Rectal smooth muscle tissue (tissue), 1 donor: ENCODE results near the gene GALK2.
A peak's percentile ranks its signal among the peaks of the same experiment; 100 is the strongest.

Experiments
- H3K27ac ChIP-seq: one replicate; pipeline ENCODE4 v1.7.0; 2013; ENCODE audit warnings: low read depth, low read length, inconsistent platforms
- H3K27me3 ChIP-seq: one replicate; pipeline ENCODE4 v1.7.0; 2013; ENCODE audit warnings: low read length; ENCODE audit not compliant: control insufficient read depth, insufficient read depth
- H3K36me3 ChIP-seq: one replicate; pipeline ENCODE4 v1.7.0; 2013; ENCODE audit warnings: low read length; ENCODE audit not compliant: control insufficient read depth, insufficient read depth
- H3K4me1 ChIP-seq: one replicate; pipeline ENCODE4 v1.7.0; 2013; ENCODE audit warnings: low read length; ENCODE audit not compliant: control insufficient read depth, insufficient read depth
- H3K4me3 ChIP-seq: one replicate; pipeline ENCODE4 v1.7.0; 2013; ENCODE audit warnings: low read length
- H3K9ac ChIP-seq: one replicate; pipeline ENCODE4 v1.7.0; 2013; ENCODE audit warnings: low read length

GALK2 gene

DNA sequence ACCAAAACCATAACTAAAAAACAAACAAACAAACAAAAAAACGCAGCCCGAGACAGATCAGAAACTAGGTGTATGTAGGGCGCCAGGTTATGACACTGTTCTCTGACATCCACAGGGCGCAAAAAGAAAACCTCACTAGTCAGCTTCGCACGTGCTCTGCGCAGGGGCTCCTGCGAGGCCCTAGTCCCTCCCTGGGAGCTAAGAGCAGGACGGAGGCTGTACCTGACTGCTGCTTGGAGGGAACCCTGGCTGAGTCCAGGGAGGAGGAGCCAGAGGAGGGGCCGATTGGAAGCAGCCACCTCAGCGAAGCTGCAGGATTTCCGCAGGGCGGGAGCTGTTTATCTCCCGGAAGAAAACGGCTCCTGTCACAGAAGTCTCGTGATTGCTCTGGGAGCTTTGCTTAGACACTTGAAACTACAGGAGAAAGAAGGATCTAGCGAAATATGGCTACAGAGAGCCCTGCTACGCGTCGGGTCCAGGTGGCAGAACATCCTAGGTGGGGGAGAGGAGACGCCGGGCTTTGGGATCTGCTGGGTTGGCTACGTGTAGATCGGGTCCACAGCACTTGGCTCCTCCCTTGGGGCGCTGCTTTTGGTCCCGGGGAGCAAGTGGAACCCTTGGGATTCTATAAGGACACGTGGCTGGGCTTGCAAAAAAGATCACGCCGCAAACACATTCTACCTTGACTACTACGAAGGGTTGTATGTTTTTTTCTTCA lies at the start of gene GALK2:
Gene GALK2 (plus strand): TSS at position 368 of the 718 bp plus-strand sequence. CDS start 76 bp downstream, at position 444.
- Histone ChIP-seq H3K27ac (peak within 1 kb of the TSS; percentile 18), H3K4me1 (peaks cover 5% of the 10 kb centered on the region), H3K9ac (peak within 1 kb of the TSS; percentile 2), H3K4me3 (peak within 1 kb of the TSS; percentile 63), H3K36me3 (no peaks in the 10 kb centered on the region), H3K27me3 (no peaks in the 10 kb centered on the region)

DNA sequence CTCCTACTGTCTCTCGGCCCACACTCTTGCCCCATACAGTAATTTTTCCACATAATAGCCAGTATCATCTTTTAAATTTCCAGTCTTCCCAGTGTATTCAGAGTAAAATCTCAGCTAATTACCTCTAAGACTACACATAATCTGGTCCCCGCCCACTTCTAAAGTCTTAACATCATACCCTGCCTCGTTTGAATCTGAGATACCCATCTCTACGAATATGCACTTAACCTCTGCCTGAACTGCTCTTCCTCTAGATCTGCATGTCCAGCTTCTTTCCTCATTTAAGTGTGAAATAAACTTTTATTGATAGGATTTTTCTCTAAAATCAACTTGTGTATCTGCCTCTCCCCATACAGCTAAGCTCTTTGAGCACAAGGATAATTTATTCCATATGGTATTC lies 49.2 kb upstream of the GALK2 start:
- Histone ChIP-seq H3K4me3 (no peak overlapping the region), H3K36me3 (no peaks in the 10 kb centered on the region), H3K4me1 (no peaks in the 10 kb centered on the region), H3K27ac (no peak overlapping the region), H3K27me3 (no peaks in the 10 kb centered on the region), H3K9ac (no peak overlapping the region)

DNA sequence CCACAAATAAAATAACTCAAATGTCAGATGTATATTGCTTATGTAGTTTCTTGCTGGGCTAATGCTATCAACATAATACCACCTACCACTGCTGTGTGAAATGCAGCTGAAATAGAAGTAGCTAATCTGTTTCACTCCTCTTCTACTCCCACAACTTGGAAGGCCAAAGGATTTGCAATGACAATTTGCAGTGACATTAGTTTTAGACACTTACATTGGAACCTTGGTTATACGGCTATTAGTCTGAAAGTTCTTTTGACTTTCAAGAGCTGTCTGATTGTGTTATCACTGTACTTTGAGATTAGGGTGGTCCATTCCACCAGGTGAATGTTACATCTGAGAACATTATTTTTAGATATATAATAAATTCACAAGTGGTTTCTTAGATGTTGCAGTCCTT lies 48.1 kb upstream of the GALK2 start:
- Histone ChIP-seq H3K27ac (no peak overlapping the region), H3K36me3 (no peaks in the 10 kb centered on the region), H3K4me3 (no peak overlapping the region), H3K4me1 (no peaks in the 10 kb centered on the region), H3K27me3 (no peaks in the 10 kb centered on the region), H3K9ac (no peak overlapping the region)

DNA sequence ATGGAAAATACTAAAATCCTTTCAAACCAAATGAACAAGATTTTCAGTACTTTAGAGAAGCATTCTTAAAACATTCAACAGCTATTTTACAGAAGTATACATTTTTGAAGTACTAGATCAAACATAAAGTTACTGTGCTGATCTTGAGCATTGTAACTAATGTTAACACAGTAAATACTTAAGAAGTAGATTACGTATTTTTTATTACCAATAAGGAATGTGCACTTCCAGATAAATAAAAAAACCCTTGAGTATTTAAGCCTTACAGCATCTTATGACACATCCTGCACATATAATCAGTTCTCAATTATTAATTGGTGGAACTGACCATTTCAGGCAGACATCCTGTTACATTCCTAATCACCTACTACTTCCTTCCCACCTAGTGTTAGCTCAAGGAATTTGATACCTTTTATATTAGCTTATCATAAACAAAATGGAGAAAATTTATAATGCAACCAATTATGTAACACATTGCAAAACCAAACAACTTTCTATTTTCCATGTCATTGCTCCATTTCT lies 47.4 kb upstream of the GALK2 start:
- H3K9ac ChIP-seq: no peak overlapping the region
- no peaks in the 10 kb centered on the region for H3K4me1 ChIP-seq
- H3K27ac ChIP-seq: no peak overlapping the region
- no peaks in the 10 kb centered on the region for H3K36me3 ChIP-seq
- H3K4me3 ChIP-seq: no peak overlapping the region
- H3K27me3 ChIP-seq: no peaks in the 10 kb centered on the region

DNA sequence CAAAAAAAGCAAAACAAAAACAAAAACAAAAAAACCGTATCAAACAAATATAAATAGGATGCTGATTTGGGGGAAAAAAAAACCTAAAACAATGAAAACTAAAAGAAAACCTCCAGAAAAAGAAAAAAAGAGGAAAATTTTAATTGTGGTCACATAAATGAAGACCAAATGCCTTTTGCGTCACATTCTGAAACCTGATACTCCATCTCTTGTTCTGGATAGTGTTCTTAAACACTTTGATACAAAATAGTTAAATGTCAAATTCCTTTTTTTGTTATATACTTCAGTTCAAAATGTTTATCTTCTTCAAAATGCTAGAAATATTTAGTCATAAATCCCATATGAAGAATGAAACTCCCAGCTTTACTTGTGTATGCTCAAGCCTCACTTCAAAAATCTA lies 45.7 kb upstream of the GALK2 start:
- no peak overlapping the region for H3K27ac ChIP-seq
- H3K9ac ChIP-seq: no peak overlapping the region
- H3K36me3 ChIP-seq: no peaks in the 10 kb centered on the region
- no peak overlapping the region for H3K4me3 ChIP-seq
- no peaks in the 10 kb centered on the region for H3K27me3 ChIP-seq
- H3K4me1 ChIP-seq: no peaks in the 10 kb centered on the region

- H3K9ac ChIP-seq: no peak overlapping the region
- no peak overlapping the region for H3K27ac ChIP-seq
- H3K4me1 ChIP-seq: no peaks in the 10 kb centered on the region
- H3K36me3 ChIP-seq: peaks cover 3% of the 10 kb centered on the region
- H3K4me3 ChIP-seq: no peak overlapping the region
- H3K27me3 ChIP-seq: no peaks in the 10 kb centered on the region
Observed at GRCh38 chr15:49131403-49131802, 38.6 kb upstream of the GALK2 start.

DNA sequence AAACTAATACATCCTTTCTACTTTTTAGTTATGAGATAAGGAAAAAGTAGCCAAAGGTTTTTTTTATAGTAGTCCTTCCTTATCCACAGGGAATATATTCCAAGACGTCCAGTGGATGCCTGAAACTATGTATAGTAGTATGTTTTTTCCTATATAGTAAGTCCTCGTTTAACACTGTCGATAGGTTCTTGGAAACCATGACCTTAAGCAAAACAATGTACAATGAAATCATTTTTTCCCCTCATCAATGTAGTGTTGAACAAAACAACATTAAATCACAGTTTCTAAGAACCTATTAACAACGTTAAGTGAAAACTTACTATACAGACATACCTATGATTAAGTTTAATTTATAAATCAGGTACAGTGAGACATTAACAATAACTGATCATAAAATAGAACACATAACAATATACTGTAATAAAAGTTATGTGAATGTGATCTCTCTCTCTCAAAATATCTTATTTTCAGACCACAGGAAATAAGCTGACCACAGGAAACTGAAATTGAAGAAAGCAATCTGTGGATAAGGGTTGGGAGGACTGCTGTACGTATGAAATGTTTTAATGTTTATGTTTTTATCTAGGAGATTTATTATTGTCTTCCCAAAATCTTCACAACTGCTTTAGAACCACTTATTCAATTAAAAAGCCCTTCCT lies 35.2 kb upstream of the GALK2 start:
- Histone ChIP-seq H3K27ac (no peak overlapping the region), H3K36me3 (peaks cover 7% of the 10 kb centered on the region), H3K4me1 (no peaks in the 10 kb centered on the region), H3K4me3 (no peak overlapping the region), H3K27me3 (no peaks in the 10 kb centered on the region), H3K9ac (no peak overlapping the region)

DNA sequence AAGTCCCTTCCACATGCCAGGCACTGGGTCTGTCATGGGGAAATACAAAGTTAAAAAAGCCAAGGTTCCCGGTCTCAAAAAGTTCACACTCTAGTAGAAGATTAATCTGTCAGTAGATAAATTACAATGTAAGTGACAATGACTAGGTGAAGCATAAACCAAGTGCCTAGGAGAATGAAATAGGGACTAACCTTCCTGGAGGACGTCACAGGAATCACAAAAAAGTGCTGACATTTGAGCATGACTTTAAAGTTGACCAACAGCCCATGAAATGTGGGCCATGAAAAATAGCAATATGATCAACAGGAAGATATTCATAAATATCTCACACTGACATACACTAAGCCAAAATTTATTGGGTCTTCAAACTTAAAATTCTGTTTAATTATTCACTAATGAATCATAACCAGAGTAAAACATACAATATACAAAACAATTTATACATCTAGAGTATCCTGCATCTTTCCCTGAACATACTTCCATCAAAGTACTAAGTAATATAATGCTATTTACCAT lies 34.6 kb upstream of the GALK2 start:
- H3K9ac ChIP-seq: no peak overlapping the region
- no peaks in the 10 kb centered on the region for H3K4me1 ChIP-seq
- H3K27me3 ChIP-seq: no peaks in the 10 kb centered on the region
- peaks cover 7% of the 10 kb centered on the region for H3K36me3 ChIP-seq
- H3K27ac ChIP-seq: no peak overlapping the region
- no peak overlapping the region for H3K4me3 ChIP-seq

DNA sequence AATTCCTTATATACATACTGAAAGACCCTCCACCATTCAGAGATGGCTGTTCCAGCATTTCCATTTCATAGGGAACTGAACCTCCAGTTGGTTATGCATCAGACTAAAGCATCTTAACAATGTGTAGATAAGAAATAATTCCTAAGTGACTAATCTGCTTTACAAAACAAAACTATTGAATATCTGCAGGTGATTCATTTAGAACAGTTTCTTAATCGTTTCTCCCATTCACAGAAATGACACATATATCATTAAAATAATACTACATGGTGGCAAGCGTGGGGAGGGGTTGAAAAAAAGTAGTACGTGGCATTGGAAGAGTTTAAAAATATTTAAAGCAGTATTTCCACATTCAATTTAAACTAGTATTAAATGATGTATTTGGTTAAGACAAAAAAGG lies 34.1 kb upstream of the GALK2 start:
- Histone ChIP-seq H3K4me3 (no peak overlapping the region), H3K27ac (no peak overlapping the region), H3K9ac (no peak overlapping the region), H3K4me1 (no peaks in the 10 kb centered on the region), H3K36me3 (peaks cover 7% of the 10 kb centered on the region), H3K27me3 (no peaks in the 10 kb centered on the region)

DNA sequence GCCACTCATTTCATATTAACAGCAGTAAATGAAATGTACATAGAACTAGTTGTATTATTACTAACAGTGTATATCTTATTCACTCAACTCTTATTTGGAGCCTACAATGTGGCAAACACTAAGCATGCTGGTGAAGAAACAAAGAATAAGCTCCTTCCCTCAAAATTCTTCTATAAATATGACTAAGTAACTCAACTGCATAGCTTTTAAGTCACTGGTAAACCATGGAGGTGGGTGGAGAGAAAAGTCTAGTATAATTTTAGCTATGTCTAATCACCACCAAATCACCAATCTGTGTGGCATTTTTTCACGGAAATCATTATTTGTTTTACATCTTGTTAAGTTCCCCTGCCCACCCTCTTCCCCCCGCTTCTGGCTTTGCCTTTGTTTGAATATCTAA lies 32.2 kb upstream of the GALK2 start:
- Histone ChIP-seq H3K27ac (no peak overlapping the region), H3K9ac (no peak overlapping the region), H3K4me3 (no peak overlapping the region), H3K27me3 (no peaks in the 10 kb centered on the region), H3K36me3 (peaks cover 15% of the 10 kb centered on the region), H3K4me1 (no peaks in the 10 kb centered on the region)

- H3K9ac ChIP-seq: no peak overlapping the region
- H3K4me3 ChIP-seq: no peak overlapping the region
Observed at GRCh38 chr15:49145651-49146609, 24.1 kb upstream of the GALK2 start.

GRCh38 chr15:49148298-49148697 lies 21.7 kb upstream of the GALK2 start:
- Histone ChIP-seq H3K4me3 (no peak overlapping the region), H3K27ac (no peak overlapping the region), H3K27me3 (no peaks in the 10 kb centered on the region), H3K36me3 (peaks cover under 1% of the 10 kb centered on the region), H3K4me1 (peaks cover 5% of the 10 kb centered on the region), H3K9ac (no peak overlapping the region)

More at GRCh38 chr15:49145651-49146609, 24.1 kb upstream of the GALK2 start:
- Histone ChIP-seq H3K27me3 (no peaks in the 10 kb centered on the region), H3K27ac (no peak overlapping the region), H3K36me3 (peaks cover 13% of the 10 kb centered on the region), H3K4me1 (peaks cover 5% of the 10 kb centered on the region)
